ENCODE measurements around the gene ZBTB4. TPM values are rescaled to one million over a fixed set of nuclear protein-coding genes. Genes with fewer than 3 reads are reported as not detected.

The ZBTB4 gene
- total RNA-seq, 1 experiment from 2014 or later, result 14.4 TPM

DNA sequence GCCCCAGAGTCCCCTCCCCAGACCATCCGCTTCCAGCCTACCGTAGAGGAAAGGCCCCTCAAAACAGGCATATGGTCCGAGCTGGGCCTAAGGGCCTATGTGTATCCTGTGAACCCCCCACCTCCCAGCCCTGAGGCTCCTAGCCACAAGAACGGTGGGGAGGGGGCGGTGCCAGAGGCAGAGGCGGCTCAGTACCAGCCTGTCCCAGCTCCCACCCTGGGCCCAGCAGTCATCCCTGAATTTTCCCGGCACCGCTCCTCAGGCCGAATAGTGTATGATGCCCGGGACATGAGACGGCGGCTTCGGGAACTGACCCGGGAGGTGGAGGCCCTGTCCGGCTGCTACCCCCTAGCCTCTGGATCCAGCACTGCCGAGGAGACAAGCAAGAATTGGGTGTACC lies 58.2 kb downstream of the ZBTB4 start:
- Mint-ChIP-seq H3K9me3 (no peaks in the 10 kb centered on the region; a peak in 1 of 5 replicates), H3K4me1 (peaks cover 9 to 26% of the 10 kb centered on the region in 2 experiments), H3K27ac (no peak overlapping the region), H3K4me3 (no peak overlapping the region; a peak in 1 of 5 replicates), H3K36me3 (ENCODE audit: insufficient read depth in 1 of 3, low read depth in 3 of 3) (peaks cover 6 to 17% (median 13%) of the 10 kb centered on the region in 3 experiments; a peak in 6 of 7 replicates), H3K27me3 (ENCODE audit: low read depth) (no peaks in the 10 kb centered on the region; the same call in 1 of the 2 replicates)
- no peak overlapping the region for H3K9ac ChIP-seq (ENCODE audit: extremely low read depth, insufficient read length, low read length)
- no peak overlapping the region for H3K18ac ChIP-seq (ENCODE audit: insufficient read length, low read depth, low read length)
- no peak overlapping the region for H3K4me2 ChIP-seq (ENCODE audit: insufficient read depth, insufficient read length, low read length)
- no peaks in the 10 kb centered on the region for H3K9me3 ChIP-seq (ENCODE audit: control insufficient read depth, low read depth, low read length)
- no peak overlapping the region for H2AK5ac ChIP-seq (ENCODE audit: insufficient read length, low read length)
- H3K23me2 ChIP-seq (ENCODE audit: insufficient read length, low read depth, low read length, poor library complexity, severe bottlenecking), result no peaks in the 10 kb centered on the region
- no peak overlapping the region for H3K4ac ChIP-seq (ENCODE audit: low read depth, low read length)
- no peak overlapping the region for H3K23ac ChIP-seq (ENCODE audit: insufficient read length, low read depth, low read length)
- no peak overlapping the region for H3K14ac ChIP-seq (ENCODE audit: insufficient read depth, low read length)
- H2BK5ac ChIP-seq (ENCODE audit: insufficient read length, low read length), result no peak overlapping the region
- H2BK12ac ChIP-seq (ENCODE audit: insufficient read length, low read depth, low read length), result no peak overlapping the region
- H4K20me1 ChIP-seq (ENCODE audit: control insufficient read depth, insufficient read depth, insufficient read length), result no peaks in the 10 kb centered on the region
- no peak overlapping the region for H3K27ac ChIP-seq (ENCODE audit: insufficient read length, low read depth, low read length)
- no peak overlapping the region for H2BK15ac ChIP-seq (ENCODE audit: low read depth, low read length)
- no peak overlapping the region for H2AFZ ChIP-seq (ENCODE audit: low read length)
- H3K79me2 ChIP-seq (ENCODE audit: insufficient read depth, low read length), result no peaks in the 10 kb centered on the region
- H3K27me3 ChIP-seq (ENCODE audit: insufficient read depth, low read length), result no peaks in the 10 kb centered on the region
- no peaks in the 10 kb centered on the region for H3K79me1 ChIP-seq (ENCODE audit: insufficient read depth, low read depth, low read length, poor library complexity, severe bottlenecking)
- no peak overlapping the region for H2BK120ac ChIP-seq (ENCODE audit: low read depth, low read length, poor library complexity, severe bottlenecking)
- H4K8ac ChIP-seq (replicated peaks; ENCODE audit: insufficient read length, low read depth, low read length), result no peak overlapping the region
- no peak overlapping the region for H4K5ac ChIP-seq (ENCODE audit: insufficient read length, low read depth, low read length)
- H4K91ac ChIP-seq (ENCODE audit: insufficient read length, low read depth, low read length), result no peak overlapping the region
- no CpG with 5 or more reads among the region's 16 CpGs for WGBS (ENCODE audit: extremely low coverage, insufficient read length, low lambda C conversion rate)
- H3K4me1 ChIP-seq (ENCODE audit: insufficient read depth, low read length), result no peaks in the 10 kb centered on the region
- DNase-seq, result no peak
- TF ChIP-seq, protein P1, sequence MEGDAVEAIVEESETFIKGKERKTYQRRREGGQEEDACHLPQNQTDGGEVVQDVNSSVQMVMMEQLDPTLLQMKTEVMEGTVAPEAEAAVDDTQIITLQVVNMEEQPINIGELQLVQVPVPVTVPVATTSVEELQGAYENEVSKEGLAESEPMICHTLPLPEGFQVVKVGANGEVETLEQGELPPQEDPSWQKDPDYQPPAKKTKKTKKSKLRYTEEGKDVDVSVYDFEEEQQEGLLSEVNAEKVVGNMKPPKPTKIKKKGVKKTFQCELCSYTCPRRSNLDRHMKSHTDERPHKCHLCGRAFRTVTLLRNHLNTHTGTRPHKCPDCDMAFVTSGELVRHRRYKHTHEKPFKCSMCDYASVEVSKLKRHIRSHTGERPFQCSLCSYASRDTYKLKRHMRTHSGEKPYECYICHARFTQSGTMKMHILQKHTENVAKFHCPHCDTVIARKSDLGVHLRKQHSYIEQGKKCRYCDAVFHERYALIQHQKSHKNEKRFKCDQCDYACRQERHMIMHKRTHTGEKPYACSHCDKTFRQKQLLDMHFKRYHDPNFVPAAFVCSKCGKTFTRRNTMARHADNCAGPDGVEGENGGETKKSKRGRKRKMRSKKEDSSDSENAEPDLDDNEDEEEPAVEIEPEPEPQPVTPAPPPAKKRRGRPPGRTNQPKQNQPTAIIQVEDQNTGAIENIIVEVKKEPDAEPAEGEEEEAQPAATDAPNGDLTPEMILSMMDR (conservative IDR thresholded peaks at IDR 0.05), result no peak
- no peak overlapping the region for H3T11ph ChIP-seq (ENCODE audit: low read length)
- no peak overlapping the region for H2BK20ac ChIP-seq (ENCODE audit: low read depth, low read length, poor library complexity, severe bottlenecking)
- H3K56ac ChIP-seq (ENCODE audit: insufficient read length, low read depth, low read length), result no peak overlapping the region
